Right lobe of liver (tissue), 4 donors: ENCODE data around the gene FAM3C.

Source experiments
- CTCF ChIP-seq, 4 donors: fragments of 200-600 bp in 3 of 4; fragments of 450-650 bp in 1 of 4; IDR thresholded peaks; one replicate each; pipeline versions ENCODE4 v1.5.1 to v1.8.0; 2016 to 2022; ENCODE audit warnings: antibody characterized with exemption in 4 of 4, mild to moderate bottlenecking in 2 of 4
- POLR2A ChIP-seq: fragments of 450-650 bp; IDR thresholded peaks from one replicate; pipeline ENCODE4 v1.6.1; 2017; ENCODE audit warnings: antibody characterized with exemption, mild to moderate bottlenecking
- donor health status: DM: no; HTN: no; CAD: no.
- donor health status: DM: no; HTN: no; CAD: no.
- donor health status: DM: no; HTN: yes; CAD: no.

- TF ChIP-seq POLR2A (no peak), CTCF (IDR thresholded peaks at IDR 0.05) (no peak)
These were observed 54.2 kb downstream of the FAM3C start for GRCh38 chr7:121341933-121342332.
